SK-N-SH (cell line): ENCODE measurements around the gene TKT. TPM values are rescaled to one million over a fixed set of nuclear protein-coding genes. Genes with fewer than 3 reads are reported as not detected.
A peak's percentile ranks its signal among the peaks of the same experiment; 100 is the strongest.

ENCODE experiments used
- CTCF ChIA-PET: fragments of 300-600, 350-600 bp; formaldehyde crosslinking; extraction: SDS; loops from one replicate; lab custom pipeline; 2021; lab: Yijun Ruan, JAX
- POLR2A ChIA-PET: fragments of 350-600 bp; sonication (Branson Sonifier 250); formaldehyde crosslinking; extraction: SDS; loops from one replicate; lab custom pipeline; 2020; ENCODE audit warnings: antibody characterized with exemption, inconsistent platforms; lab: Yijun Ruan, JAX
- DNase-seq: peaks from one replicate; pipeline ENCODE4 v3.0.0; 2012
- H2AFZ ChIP-seq: fragments of 200-600 bp; sonication (generic); 2 replicates; pipeline ENCODE4 v1.8.1; 2016; ENCODE audit warnings: antibody characterized with exemption, mild to moderate bottlenecking, low read depth
- H3F3A ChIP-seq: fragments of 200-600 bp; sonication (generic); replicated peaks from 2 replicates; pipeline ENCODE3; 2016; ENCODE audit warnings: antibody characterized with exemption, mild to moderate bottlenecking; ENCODE audit not compliant: insufficient read depth
- H3K27ac ChIP-seq, 2 experiments: fragments of 200-500 bp in 1 of 2; fragments of 200-600 bp in 1 of 2; sonication (Bioruptor generic) in 1 of 2; sonication (generic), shearing (Covaris generic) in 1 of 2; 2 replicates each; pipeline versions ENCODE4 v1.5.1 to v1.6.1; 2014 to 2016; ENCODE audit warnings: low read depth in 2 of 2, inconsistent platforms in 1 of 2, low read length in 1 of 2, mild to moderate bottlenecking in 1 of 2, mixed read lengths in 1 of 2
- H3K27me3 ChIP-seq: fragments of 200-600 bp; sonication (generic), shearing (Covaris generic); 2 replicates; pipeline ENCODE4 v1.6.1; 2016; ENCODE audit warnings: mixed run types; ENCODE audit not compliant: insufficient read depth
- H3K36me3 ChIP-seq, 2 experiments: fragments of 200-500 bp in 1 of 2; fragments of 200-600 bp in 1 of 2; sonication (Bioruptor generic) in 1 of 2; sonication (generic) in 1 of 2; replicated peaks in 1 of 2; 2 replicates each; pipeline versions ENCODE3 to v1.5.1; 2014 to 2016; ENCODE audit warnings: low read length in 1 of 2, mild to moderate bottlenecking in 1 of 2; ENCODE audit not compliant: insufficient read depth in 2 of 2, control insufficient read depth in 1 of 2
- H3K4me1 ChIP-seq, 2 experiments: fragments of 200-500 bp in 1 of 2; fragments of 200-600 bp in 1 of 2; sonication (Bioruptor generic) in 1 of 2; sonication (generic), shearing (Covaris generic) in 1 of 2; 2 replicates each; pipeline versions ENCODE4 v1.5.1 to v1.6.1; 2014 to 2016; ENCODE audit warnings: low read depth in 1 of 2, low read length in 1 of 2, mixed run types in 1 of 2; ENCODE audit not compliant: insufficient read depth in 2 of 2, control insufficient read depth in 1 of 2
- H3K4me2 ChIP-seq: fragments of 200-600 bp; sonication (generic), shearing (Covaris generic); 2 replicates; pipeline ENCODE4 v1.6.1; 2017; ENCODE audit warnings: mixed run types
- H3K4me3 ChIP-seq, 2 experiments: fragments of 200-500 bp in 1 of 2; fragments of 200-600 bp in 1 of 2; sonication (Bioruptor generic) in 1 of 2; sonication (generic), shearing (Covaris generic) in 1 of 2; 2 replicates each; pipeline versions ENCODE4 v1.5.1 to v1.8.1; 2014 to 2016; ENCODE audit warnings: low read depth in 2 of 2, inconsistent platforms in 1 of 2, low read length in 1 of 2, mild to moderate bottlenecking in 1 of 2, mixed read lengths in 1 of 2, moderate library complexity in 1 of 2
- H3K79me2 ChIP-seq: fragments of 200-600 bp; sonication (generic); 2 replicates; pipeline ENCODE4 v1.8.1; 2017; ENCODE audit warnings: mild to moderate bottlenecking; ENCODE audit not compliant: insufficient read depth
- H3K9ac ChIP-seq: fragments of 200-600 bp; sonication (generic); 2 replicates; pipeline ENCODE4 v1.6.1; 2017; ENCODE audit warnings: mixed run types
- H3K9me2 ChIP-seq: fragments of 200-600 bp; sonication (generic); 2 replicates; pipeline ENCODE4 v1.6.1; 2017; ENCODE audit warnings: mixed run types
- H3K9me3 ChIP-seq: fragments of 200-600 bp; sonication (generic); 2 replicates; pipeline ENCODE4 v1.6.1; 2017; ENCODE audit warnings: mixed run types, mild to moderate bottlenecking, moderate library complexity
- H4K20me1 ChIP-seq: fragments of 200-600 bp; sonication (generic); 2 replicates; pipeline ENCODE4 v1.6.1; 2017; ENCODE audit warnings: mild to moderate bottlenecking, mixed run types; ENCODE audit not compliant: insufficient read depth
- CTCF ChIP-seq: fragments of 200-600 bp; sonication (generic); IDR thresholded peaks from 2 replicates; pipeline ENCODE4 v1.6.1; 2017; ENCODE audit warnings: antibody characterized with exemption, mild to moderate bottlenecking, moderate library complexity
- EP300 ChIP-seq, 2 experiments: IDR thresholded peaks; 2 replicates each; pipeline versions ENCODE4 v1.4.0 to v1.6.1; 2012; ENCODE audit warnings: borderline replicate concordance in 1 of 2, low read depth in 1 of 2, low read length in 1 of 2
- EZH2phosphoT487 ChIP-seq: fragments of 200-600 bp; sonication (generic); IDR thresholded peaks from 2 replicates; pipeline ENCODE4 v1.6.1; 2017; ENCODE audit warnings: low read depth, mixed run types, mild to moderate bottlenecking, antibody characterized with exemption, moderate library complexity, borderline replicate concordance
- FOSL2 ChIP-seq: IDR thresholded peaks from 2 replicates; pipeline ENCODE4 v1.4.0; 2012; ENCODE audit warnings: low read depth, mild to moderate bottlenecking, moderate library complexity, borderline replicate concordance
- GATA2 ChIP-seq: sonication (generic); formaldehyde crosslinking; IDR thresholded peaks from 2 replicates; pipeline ENCODE4 v1.5.0; 2020; ENCODE audit warnings: mild to moderate bottlenecking, missing genetic modification reagents
- JUND ChIP-seq: IDR thresholded peaks from 2 replicates; pipeline ENCODE4 v1.4.0; 2012
- MEF2A ChIP-seq: IDR thresholded peaks from 2 replicates; pipeline ENCODE4 v1.4.0; 2012; ENCODE audit warnings: low read depth, borderline replicate concordance
- MXI1 ChIP-seq: IDR thresholded peaks from 2 replicates; pipeline ENCODE4 v1.6.1; 2012; ENCODE audit warnings: mild to moderate bottlenecking, low read depth, low read length, improper control_type of control experiment
- NRF1 ChIP-seq: IDR thresholded peaks from 2 replicates; pipeline ENCODE4 v1.6.1; 2012; ENCODE audit warnings: low read depth, mild to moderate bottlenecking, low read length
- PBX3 ChIP-seq: IDR thresholded peaks from 2 replicates; pipeline ENCODE4; 2012
- RCOR1 ChIP-seq: fragments of 150-350 bp; IDR thresholded peaks from 2 replicates; pipeline ENCODE4 v1.6.1; 2017; ENCODE audit warnings: antibody characterized with exemption, low read length
- REST ChIP-seq: IDR thresholded peaks from 2 replicates; pipeline ENCODE4 v1.6.1; 2012; ENCODE audit warnings: mild to moderate bottlenecking, low read depth, low read length, moderate library complexity
- RFX5 ChIP-seq: IDR thresholded peaks from 2 replicates; pipeline ENCODE4 v1.6.1; 2012; ENCODE audit warnings: mild to moderate bottlenecking, improper control_type of control experiment, low read length
- SIN3A ChIP-seq: IDR thresholded peaks from 2 replicates; pipeline ENCODE4 v1.6.1; 2012; ENCODE audit warnings: low read depth, mild to moderate bottlenecking, low read length, moderate library complexity, borderline replicate concordance
- TAF1 ChIP-seq: IDR thresholded peaks from 2 replicates; pipeline ENCODE4 v1.6.1; 2012; ENCODE audit warnings: low read depth, mild to moderate bottlenecking, low read length, moderate library complexity, borderline replicate concordance
- TCF12 ChIP-seq: IDR thresholded peaks from 2 replicates; pipeline ENCODE4 v1.4.0; 2012
- USF1 ChIP-seq: IDR thresholded peaks from 2 replicates; pipeline ENCODE4 v1.4.0; 2012; ENCODE audit warnings: low read depth, borderline replicate concordance
- USF2 ChIP-seq: fragments of 150-350 bp; IDR thresholded peaks from 2 replicates; pipeline ENCODE4 v1.6.1; 2017; ENCODE audit warnings: antibody characterized with exemption, low read length, low read depth, borderline replicate concordance
- YY1 ChIP-seq: IDR thresholded peaks from 2 replicates; pipeline ENCODE4 v1.4.0; 2012; ENCODE audit warnings: low read depth, mild to moderate bottlenecking
- WGBS: methylation state at CpG from one replicate; pipeline ENCODE4 v1.1.6; 2017; ENCODE audit warnings: low lambda C conversion rate; 5-methylcytosine and 5-hydroxymethylcytosine counted together
- polyA plus RNA-seq, 3 experiments: library from polyadenylated mRNA; depleted of rRNA; stranded (reverse); fragments of >200 nt; gene quantifications; 2 replicates each; pipeline ENCODE4 v1.2.3, GENCODE V29; 2012

Gene TKT
- polyA plus RNA-seq, 1 of the 3 experiments (the other 2 are of a cell fraction), result 144 TPM

- no peak for TF ChIP-seq CTCF
- no peak for TF ChIP-seq SIN3A
- no peak for TF ChIP-seq TCF12
- no peak for TF ChIP-seq JUND
- no peak for TF ChIP-seq EP300 (IDR thresholded peaks at IDR 0.05; ENCODE audit: borderline replicate concordance in 1 of 2, low read depth in 1 of 2, low read length in 1 of 2)
- no peak for TF ChIP-seq NRF1
- no peak for TF ChIP-seq FOSL2
- no peak for TF ChIP-seq REST
Measured at GRCh38 chr3:53239800-53240199, 16.0 kb downstream of the TKT start (continued).

- no peak overlapping the region for H2AFZ ChIP-seq
- peaks cover 31% of the 10 kb centered on the region for H4K20me1 ChIP-seq
- H3K9ac ChIP-seq, result no peak overlapping the region
- H3K79me2 ChIP-seq, result peaks cover 71% of the 10 kb centered on the region
- peak overlapping the region; percentile 81 to 97 for H3K27ac ChIP-seq
- no peak for DNase-seq
- peaks cover 29 to 31% of the 10 kb centered on the region in 2 experiments; a peak in 3 of 4 replicates for H3K4me1 ChIP-seq
- CTCF ChIA-PET, result no interaction called here
- peak overlapping the region; percentile 53; the same call in 1 of the 2 replicates for H3K4me2 ChIP-seq
- peaks cover 33 to 59% of the 10 kb centered on the region in 2 experiments for H3K36me3 ChIP-seq
- no peak overlapping the region for H3K4me3 ChIP-seq
- no peaks in the 10 kb centered on the region for H3K9me3 ChIP-seq
- no peaks in the 10 kb centered on the region for H3K9me2 ChIP-seq
- WGBS, result 77% methylated on average over 4 of the region's 4 CpGs
- H3F3A ChIP-seq, result peaks cover 44% of the 10 kb centered on the region
- H3K27me3 ChIP-seq, result no peaks in the 10 kb centered on the region
- POLR2A ChIA-PET, result no interaction called here
- TF ChIP-seq TAF1 (no peak), RFX5 (no peak), USF1 (no peak), EZH2phosphoT487 (no peak), PBX3 (no peak), YY1 (no peak), JUND (no peak), REST (no peak), GATA2 (CRISPR knock-in tag) (no peak), USF2 (no peak), MXI1 (no peak), RCOR1 (no peak), MEF2A (no peak)
Measured at GRCh38 chr3:53238886-53239285, 16.9 kb downstream of the TKT start.
